GM20431 (cell line): Measurements from ENCODE around the gene PON3.

Experiments used
- in situ Hi-C: fragments of 300-500 bp; cut with MseI, MboI; formaldehyde crosslinking; loops from one replicate; pipeline ENCODE4 v1.15.0; 2020; ENCODE audit warnings: low sequenced_read_pairs; ENCODE audit not compliant: unreplicated experiment

The PON3 gene

GRCh38 chr7:95365151-95365550 is 31.0 kb downstream of the PON3 start:
- in situ Hi-C loops: no loop called here

GRCh38 chr7:95357623-95358022 is 38.6 kb downstream of the PON3 start:
- in situ Hi-C loops: no loop called here

GRCh38 chr7:95342642-95343307 is 53.4 kb downstream of the PON3 start:
- in situ Hi-C loops: no loop called here

GRCh38 chr7:95342029-95342428 is 54.1 kb downstream of the PON3 start:
- in situ Hi-C loops: no loop called here

GRCh38 chr7:95340491-95340890 is 55.7 kb downstream of the PON3 start:
- in situ Hi-C loops: no loop called here

GRCh38 chr7:95338832-95339231 is 57.3 kb downstream of the PON3 start:
- in situ Hi-C loops: no loop called here

- in situ Hi-C loops: no loop called here
Measured at GRCh38 chr7:95335093-95335492, 61.1 kb downstream of the PON3 start.

- in situ Hi-C loops: no loop called here
Measured at GRCh38 chr7:95334447-95334846, 61.7 kb downstream of the PON3 start.

GRCh38 chr7:95330961-95331337 is 65.2 kb downstream of the PON3 start:
- in situ Hi-C loops: no loop called here

GRCh38 chr7:95330204-95330960 is 65.8 kb downstream of the PON3 start:
- in situ Hi-C loops: no loop called here

GRCh38 chr7:95327356-95327755 is 68.8 kb downstream of the PON3 start:
- in situ Hi-C loops: no loop called here

- in situ Hi-C loops: no loop called here
Measured at GRCh38 chr7:95324431-95324830, 71.7 kb downstream of the PON3 start, which contains the start of gene PON1. Gene PON1 (minus strand): TSS chr7:95324532. CDS start chr7:95324475, 57 bp downstream.

- in situ Hi-C loops: no loop called here
Measured at GRCh38 chr7:95323410-95324129, 72.6 kb downstream of the PON3 start.

GRCh38 chr7:95322854-95323253 is 73.3 kb downstream of the PON3 start:
- in situ Hi-C loops: no loop called here

GRCh38 chr7:95322396-95322795 is 73.8 kb downstream of the PON3 start:
- in situ Hi-C loops: no loop called here

GRCh38 chr7:95321720-95322119 is 74.5 kb downstream of the PON3 start:
- in situ Hi-C loops: no loop called here

GRCh38 chr7:95320651-95321050 is 75.5 kb downstream of the PON3 start:
- in situ Hi-C loops: no loop called here

GRCh38 chr7:95319570-95319969 is 76.6 kb downstream of the PON3 start:
- in situ Hi-C loops: no loop called here

GRCh38 chr7:95318501-95319100 is 77.6 kb downstream of the PON3 start:
- in situ Hi-C loops: no loop called here

GRCh38 chr7:95317966-95318365 is 78.2 kb downstream of the PON3 start:
- in situ Hi-C loops: no loop called here

GRCh38 chr7:95317546-95317945 is 78.6 kb downstream of the PON3 start:
- in situ Hi-C loops: no loop called here
